Measurements from ENCODE around the gene RRP15. TPM values are rescaled to one million over a fixed set of nuclear protein-coding genes. Genes with fewer than 3 reads are reported as not detected.

The RRP15 gene
- total and polyA plus RNA-seq, 9 of the 15 experiments (the other 6 are each of a cell fraction or from before 2014, with no cell fraction given) = 9.5 to 58.1 (median 29.3) TPM

DNA sequence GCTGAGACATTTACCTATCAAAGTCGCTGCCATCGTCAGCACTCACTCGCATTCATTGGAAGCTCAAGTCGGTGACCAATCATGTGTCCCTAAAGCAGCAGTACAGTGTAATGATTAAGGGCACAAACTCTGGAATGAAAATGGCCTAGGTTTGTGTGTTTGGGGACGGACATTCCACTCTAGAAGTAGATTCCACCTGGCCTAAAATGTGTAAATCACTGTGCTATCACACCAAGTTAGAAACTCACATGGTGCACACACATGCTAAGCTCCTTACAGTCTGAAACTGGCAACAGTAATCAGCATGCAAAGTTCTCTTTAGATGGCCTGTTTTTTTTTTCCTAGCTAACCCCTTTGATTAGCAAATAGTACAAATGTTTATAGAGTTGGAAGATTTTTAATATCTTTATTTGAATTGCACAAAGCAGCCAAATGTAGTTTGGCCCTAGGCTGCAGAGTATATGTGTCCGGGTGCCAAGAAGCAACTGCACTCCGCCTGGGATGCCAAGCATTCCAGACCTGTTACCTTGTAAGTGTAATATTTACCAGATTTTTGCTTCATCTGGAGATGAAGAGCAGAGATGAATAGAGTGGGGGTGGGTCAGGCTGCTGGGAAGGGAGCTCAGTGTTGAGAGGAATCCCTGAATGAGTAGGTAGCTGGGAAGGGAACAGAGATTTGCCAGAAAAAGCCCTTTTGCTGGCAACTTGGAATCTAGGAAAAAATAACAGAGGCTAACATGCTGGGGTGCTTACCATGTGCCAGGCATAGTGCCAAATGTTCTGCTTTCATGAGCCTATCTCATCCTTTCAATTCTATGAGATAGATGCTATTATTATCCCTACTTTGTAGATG is 95.3 kb downstream of the RRP15 start:
- Histone ChIP-seq H3K27ac (ENCODE audit: extremely low read depth, low read depth, low read length) (no peak overlapping the region), H3K9ac (ENCODE audit: insufficient read depth in 1 of 2, low read depth in 2 of 2, low read length in 2 of 2) (no peak overlapping the region)
- WGBS (ENCODE audit: insufficient coverage, low coverage, missing lambda C conversion rate) = 4% methylated on average over 7 of the region's 7 CpGs

More for the DNA sequence above, 95.3 kb downstream of the RRP15 start:
- no peaks in the 10 kb centered on the region for H3K9me3 ChIP-seq (replicated peaks; ENCODE audit: control insufficient read depth, insufficient read depth, low read depth, low read length)
- no TSS peak for BruUV-seq (replicated peaks)
- no peak overlapping the region for H3K4me3 ChIP-seq
- POLR2A ChIA-PET = interaction anchor here (0.6 to 0.9 kb wide), 2 partner anchors 8 to 18 kb away, joined by 4 read pairs; no protein-coding TSS in a partner anchor
- ATAC-seq (no peak), FAIRE-seq (no peak), DNase-seq (ENCODE audit: extremely low read depth in 1 of 4, low spot score in 3 of 4) (no peak)
- no peak for TF ChIP-seq PYGO2 (tag; IDR thresholded peaks at IDR 0.05)
- no peak for TF ChIP-seq PHF8 (IDR thresholded peaks at IDR 0.05; ENCODE audit: borderline replicate concordance, low read length)
- no peak for TF ChIP-seq FOSL1 (tag; conservative IDR thresholded peaks at IDR 0.05)
- TF ChIP-seq KAT2B (IDR thresholded peaks at IDR 0.05; ENCODE audit: low read depth, low read length) = no peak
- TF ChIP-seq ZC3H8 (IDR thresholded peaks at IDR 0.05) = no peak
- no peak for TF ChIP-seq EP300 (IDR thresholded peaks at IDR 0.05; ENCODE audit: low read length)
- TF ChIP-seq ELK1 (CRISPR knock-in tag; IDR thresholded peaks at IDR 0.05) = no peak
- peaks cover 5 to 11% of the 10 kb centered on the region in 2 experiments; a peak in 3 of 5 replicates for H3K27me3 ChIP-seq (ENCODE audit: control insufficient read depth in 2 of 2, insufficient read depth in 2 of 2, low read length in 2 of 2)
- no peaks in the 10 kb centered on the region for H3K36me3 ChIP-seq (ENCODE audit: control insufficient read depth, insufficient read depth, low read length)
- no peaks in the 10 kb centered on the region for H3K9me1 ChIP-seq (ENCODE audit: control insufficient read depth, insufficient read depth, low read length)
- H3K4me1 ChIP-seq (replicated peaks in 1 of 2; ENCODE audit: control insufficient read depth in 2 of 2, insufficient read depth in 2 of 2, low read length in 2 of 2) = no peaks in the 10 kb centered on the region
- in situ Hi-C loops (cut with MboI) (no loop called here), intact Hi-C loops (cut with micrococcal nuclease) (no loop called here)
- CTCF ChIA-PET (ENCODE audit: low intra/inter-chr PET ratio) = interaction anchor here (0.6 kb wide), 1 partner anchor 50 kb away, joined by 3 read pairs; no protein-coding TSS in a partner anchor
- H4K20me1 ChIP-seq (replicated peaks; ENCODE audit: control insufficient read depth, insufficient read depth, low read length) = no peaks in the 10 kb centered on the region
- no peak overlapping the region for H2AFZ ChIP-seq (ENCODE audit: low read depth, low read length)
- H3K79me2 ChIP-seq (ENCODE audit: control insufficient read depth, insufficient read depth, low read length) = no peaks in the 10 kb centered on the region
- no peak overlapping the region for H3K4me2 ChIP-seq (ENCODE audit: insufficient read depth, low read length)

Data from K562 (cell line).